Stimulated activated CD8-positive, alpha-beta memory T cell treated with anti-CD3 and anti-CD28 coated beads, Interleukin-4, amount 100 ng/mL, for 24 hours (primary cell): Measurements from ENCODE around the gene RNF151.
"Not testable (repeated sequence)": the region's sequence is repeated elsewhere in the genome, so short reads cannot be mapped to it uniquely, and the experiment has no call there.

Experiments
- DNase-seq: peaks from one replicate; pipeline ENCODE4 v3.0.0-alpha.2; 2020; ENCODE audit warnings: low read depth

Gene RNF151

GRCh38 chr16:1966460-1966859 is at the start of gene RNF151:
TSS of gene RNF151 (plus strand) at chr16:1966856. CDS start at chr16:1966882, 26 bp downstream.
- no peak for DNase-seq

GRCh38 chr16:1917056-1917664 is 49.5 kb upstream of the RNF151 start:
- no peak for DNase-seq

GRCh38 chr16:1917665-1918350 is 48.8 kb upstream of the RNF151 start:
- DNase-seq, result no peak

GRCh38 chr16:1918351-1919326 is 48.0 kb upstream of the RNF151 start, which contains the start of gene HS3ST6:
TSS of gene HS3ST6 (minus strand) at chr16:1918415. CDS start at chr16:1918323, 92 bp downstream.
- DNase-seq, result no peak

- DNase-seq, result no peak
Observed at GRCh38 chr16:1919327-1919998, 47.2 kb upstream of the RNF151 start.

GRCh38 chr16:1920122-1920521 is 46.5 kb upstream of the RNF151 start:
- DNase-seq, result not testable (repeated sequence)

- no peak for DNase-seq
Observed at GRCh38 chr16:1920727-1921171, 45.9 kb upstream of the RNF151 start.

GRCh38 chr16:1922357-1922756 is 44.3 kb upstream of the RNF151 start:
- no peak for DNase-seq

- DNase-seq, result no peak
Observed at GRCh38 chr16:1923299-1924034, 43.2 kb upstream of the RNF151 start.

GRCh38 chr16:1924095-1924494 is 42.6 kb upstream of the RNF151 start:
- no peak for DNase-seq

GRCh38 chr16:1926271-1926670 is 40.4 kb upstream of the RNF151 start:
- DNase-seq, result no peak

- DNase-seq, result no peak
Observed at GRCh38 chr16:1929105-1929504, 37.6 kb upstream of the RNF151 start.

GRCh38 chr16:1929578-1930337 is 36.9 kb upstream of the RNF151 start:
- peak; percentile 88 for DNase-seq

GRCh38 chr16:1930338-1930720 is 36.3 kb upstream of the RNF151 start:
- no peak for DNase-seq

GRCh38 chr16:1932050-1933028 is 34.3 kb upstream of the RNF151 start:
- DNase-seq, result no peak

- DNase-seq, result no peak
Observed at GRCh38 chr16:1933097-1933661, 33.5 kb upstream of the RNF151 start.

- no peak for DNase-seq
Observed at GRCh38 chr16:1936945-1937479, 29.6 kb upstream of the RNF151 start.

- no peak for DNase-seq
Observed at GRCh38 chr16:1938316-1938715, 28.3 kb upstream of the RNF151 start.

- DNase-seq, result no peak
Observed at GRCh38 chr16:1938910-1939309, 27.7 kb upstream of the RNF151 start.
